Testis (tissue), 3 donors: ENCODE data around the gene METTL25B. TPM values are rescaled to one million over a fixed set of nuclear protein-coding genes. Genes with fewer than 3 reads are reported as not detected.

Experiments
- DNase-seq: peaks from one replicate; pipeline ENCODE4 v3.0.0-alpha.2; 2019
- H3K27ac ChIP-seq, 2 donors: fragments of 200-600 bp; sonication (generic); one replicate each; pipeline ENCODE4 v1.5.1; 2019
- H3K27me3 ChIP-seq: fragments of 200-600 bp; sonication (generic); one replicate; pipeline ENCODE4 v1.5.1; 2019
- H3K36me3 ChIP-seq: fragments of 200-600 bp; sonication (generic); one replicate; pipeline ENCODE4 v1.5.1; 2017; ENCODE audit warnings: low read depth; ENCODE audit errors: missing control alignments
- H3K4me1 ChIP-seq: fragments of 200-600 bp; sonication (generic); one replicate; pipeline ENCODE4 v1.5.1; 2019
- H3K4me3 ChIP-seq, 2 donors: fragments of 200-600 bp; sonication (generic); one replicate each; pipeline ENCODE4 v1.5.1; 2017 to 2019
- H3K9me3 ChIP-seq: fragments of 200-600 bp; sonication (generic); one replicate; pipeline ENCODE4 v1.5.1; 2017
- CTCF ChIP-seq, 3 experiments: fragments of 450-650 bp in 2 of 3; fragments of 200-600 bp in 1 of 3; sonication (generic) in 1 of 3; IDR thresholded peaks; one replicate each; pipeline ENCODE4 v1.5.1; 2016 to 2019; ENCODE audit warnings: antibody characterized with exemption in 3 of 3, mild to moderate bottlenecking in 2 of 3, moderate library complexity in 1 of 3
- POLR2A ChIP-seq: fragments of 450-650 bp; IDR thresholded peaks from one replicate; pipeline ENCODE4 v1.6.1; 2017; ENCODE audit warnings: antibody characterized with exemption, mild to moderate bottlenecking, moderate library complexity
- WGBS, 2 donors: methylation state at CpG; one replicate each; pipeline ENCODE4 v1.1.5; 2018; 5-methylcytosine and 5-hydroxymethylcytosine counted together
- intact Hi-C: fragments of 100-400 bp; cut with DNase I; formaldehyde crosslinking; loops from one replicate; pipeline ENCODE4 v1.15.1; 2023; ENCODE audit warnings: low total_unique reads
- polyA plus RNA-seq: library from polyadenylated mRNA; stranded (reverse); fragments of 350-450 nt; fragmentation: Illumina TruSeq; extraction: RNeasy Lipid Tissue Mini Kit (QIAGEN cat#74804); gene quantifications from one replicate; pipeline ENCODE4 v1.2.3, GENCODE V29; 2014; ENCODE audit warnings: low read depth, low replicate concordance; ENCODE audit not compliant: insufficient read depth
- total RNA-seq, 2 donors: library from RNA; depleted of rRNA; stranded (reverse); fragments of >200 nt; gene quantifications; one replicate each; pipeline ENCODE4 v1.2.3, GENCODE V29; 2016

Gene METTL25B
- total and polyA plus RNA-seq, 3 donors from 2014 or later, result 34.1 to 69.0 (median 50.5) TPM

- H3K36me3 ChIP-seq, result no peaks in the 10 kb centered on the region
- H3K9me3 ChIP-seq, result no peaks in the 10 kb centered on the region
- H3K27me3 ChIP-seq, result no peaks in the 10 kb centered on the region
- DNase-seq, result no peak
- peak overlapping the region; percentile 97 for H3K27ac ChIP-seq
- 31 to 34% methylated on average over 8 to 9 of the region's 9 CpGs for WGBS, 2 donors
- TF ChIP-seq CTCF (IDR thresholded peaks at IDR 0.05), result no peak
- TF ChIP-seq POLR2A, result no peak
- peaks cover 51% of the 10 kb centered on the region for H3K4me1 ChIP-seq
- intact Hi-C loops, result no loop called here
- H3K4me3 ChIP-seq, result peak overlapping the region; percentile 55 to 65
These were observed 18.1 kb downstream of the METTL25B start for GRCh38 chr1:156746406-156746727.

GRCh38 chr1:156746728-156747631, 18.7 kb downstream of the METTL25B start:
- peak overlapping the region; percentile 97 for H3K27ac ChIP-seq
- no peaks in the 10 kb centered on the region for H3K36me3 ChIP-seq
- intact Hi-C loops, result no loop called here
- no peaks in the 10 kb centered on the region for H3K9me3 ChIP-seq
- no peaks in the 10 kb centered on the region for H3K27me3 ChIP-seq
- H3K4me3 ChIP-seq, result peak overlapping the region; percentile 55 to 65
- DNase-seq, result peak; percentile 94
- peaks cover 47% of the 10 kb centered on the region for H3K4me1 ChIP-seq
- TF ChIP-seq CTCF (IDR thresholded peaks at IDR 0.05) (no peak), POLR2A (no peak)
- WGBS, 2 donors, result 0 to 1% methylated on average over 10 to 21 of the region's 29 CpGs

DNA sequence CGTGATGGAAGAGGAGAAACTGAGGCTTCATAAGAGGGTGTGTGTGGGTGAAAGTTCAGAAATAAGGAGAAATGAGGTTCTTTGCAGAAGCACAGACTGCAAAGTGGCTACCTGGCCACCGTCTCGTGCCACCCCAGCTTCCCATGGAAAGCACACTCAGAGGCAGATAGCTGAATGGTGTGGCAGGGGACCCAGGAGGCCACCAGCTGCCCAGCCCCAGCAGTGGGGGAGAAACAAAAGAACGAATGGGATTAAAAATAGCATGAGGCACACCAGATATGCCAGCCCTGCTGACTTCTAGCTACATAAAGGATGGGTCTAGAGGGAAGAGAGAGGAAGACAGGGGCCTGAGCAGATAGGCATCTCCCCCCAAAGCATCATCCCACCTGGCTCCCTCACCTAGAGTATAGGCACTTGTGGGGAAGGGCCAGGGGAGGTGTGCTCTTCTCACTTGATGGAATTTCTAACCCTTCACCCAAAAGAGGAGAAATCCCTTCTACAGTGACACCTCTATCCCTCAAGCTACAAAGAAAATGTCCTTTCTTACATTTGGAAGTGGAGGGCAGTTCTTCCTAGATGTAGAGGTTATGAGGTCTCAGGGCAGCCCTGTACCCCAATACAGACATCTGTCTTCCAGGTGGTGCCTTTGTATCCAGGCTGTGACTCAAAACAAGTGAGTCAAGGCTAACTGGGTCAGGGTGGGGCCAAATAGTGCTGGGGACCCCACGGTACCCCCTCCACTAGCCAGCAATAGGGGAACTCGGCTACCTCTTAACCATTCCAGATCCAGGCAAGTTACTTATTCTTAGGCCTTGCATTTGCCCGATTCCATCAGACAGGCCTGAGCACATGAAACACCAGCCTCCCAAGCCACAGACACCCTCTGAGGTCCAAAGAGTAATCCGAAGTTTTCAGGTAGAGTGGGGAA, 19.7 kb downstream of the METTL25B start:
- TF ChIP-seq CTCF (IDR thresholded peaks at IDR 0.05), result no peak
- no peak for TF ChIP-seq POLR2A
- Histone ChIP-seq H3K4me1 (peaks cover 54% of the 10 kb centered on the region), H3K27ac (peak overlapping the region; percentile 97), H3K36me3 (no peaks in the 10 kb centered on the region), H3K9me3 (no peaks in the 10 kb centered on the region), H3K27me3 (no peaks in the 10 kb centered on the region), H3K4me3 (peak overlapping the region in 1 of 2 donors; percentile 99)
- intact Hi-C loops, result no loop called here
- 18 to 19% methylated on average over 8 of the region's 8 CpGs for WGBS, 2 donors
- DNase-seq, result no peak

DNA sequence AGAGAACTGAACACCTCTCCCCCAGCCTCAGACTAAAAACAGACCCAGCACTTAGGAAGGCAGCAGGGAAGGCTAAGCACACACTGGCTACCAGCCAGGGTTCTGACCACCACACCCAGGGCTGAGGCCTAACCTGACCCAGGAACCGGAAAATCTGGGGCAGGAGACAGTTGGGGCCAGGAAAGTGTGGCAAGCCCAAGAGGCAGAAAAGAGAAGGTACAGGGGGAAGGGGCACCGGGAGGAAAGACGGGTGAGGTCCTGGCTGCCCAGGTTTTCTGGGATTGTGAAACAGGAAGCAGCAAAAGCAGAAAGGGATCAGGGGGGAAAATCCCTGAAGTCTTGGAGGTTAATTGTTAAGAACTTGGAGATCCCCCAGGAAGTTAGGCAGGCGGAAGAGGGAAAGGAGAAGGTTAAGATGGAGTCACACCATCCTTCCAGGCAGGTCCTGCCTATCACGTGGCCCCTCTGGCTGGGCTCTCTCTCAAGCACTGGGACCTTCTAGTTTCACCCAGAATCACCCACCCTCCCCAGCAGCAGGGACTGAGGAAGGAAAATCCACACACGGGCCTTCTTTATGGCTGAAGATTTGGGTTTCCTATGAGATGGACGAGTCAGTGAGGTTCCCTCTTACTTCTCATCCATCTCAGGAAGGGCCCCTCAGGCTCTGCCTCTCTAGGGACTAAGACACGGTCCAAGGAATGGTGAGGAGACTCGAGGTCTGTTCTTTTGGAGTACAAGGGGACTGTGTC, 20.6 kb downstream of the METTL25B start:
- intact Hi-C loops, result no loop called here
- 22 to 27% methylated on average over 9 of the region's 9 CpGs for WGBS, 2 donors
- TF ChIP-seq CTCF (IDR thresholded peaks at IDR 0.05) (no peak), POLR2A (no peak)
- Histone ChIP-seq H3K36me3 (no peaks in the 10 kb centered on the region), H3K4me1 (peaks cover 56% of the 10 kb centered on the region), H3K9me3 (no peaks in the 10 kb centered on the region), H3K27me3 (no peaks in the 10 kb centered on the region), H3K27ac (peak overlapping the region; percentile 97), H3K4me3 (peak overlapping the region in 1 of 2 donors; percentile 99)
- DNase-seq, result peak; percentile 67
